ENCODE data around the gene ASIC1. TPM values are rescaled to one million over a fixed set of nuclear protein-coding genes. Genes with fewer than 3 reads are reported as not detected.

Gene ASIC1
- total RNA-seq, 2 experiments from 2014 or later, result 1.5 to 2.8 TPM

DNA sequence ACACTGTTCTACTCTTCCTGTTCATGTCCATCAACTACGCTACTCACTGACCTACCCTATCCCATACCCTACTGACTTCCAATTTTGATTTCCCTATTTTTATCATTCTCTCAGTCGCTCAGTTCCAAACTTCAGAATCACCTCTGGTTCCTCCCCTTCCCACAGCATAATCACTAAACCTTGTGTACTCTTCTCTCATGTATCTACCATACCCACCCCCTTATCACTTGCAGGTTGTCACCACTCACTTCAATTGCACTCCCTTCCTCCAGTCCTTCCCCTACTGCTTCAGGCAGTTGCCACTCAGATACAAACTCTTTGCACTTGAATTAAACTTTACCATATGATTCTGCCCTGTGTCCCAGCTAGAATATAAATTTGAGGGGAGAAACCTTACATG, 38.4 kb upstream of the ASIC1 start:
- H3K27me3 ChIP-seq (ENCODE audit: control insufficient read depth in 1 of 2, insufficient read depth in 2 of 2, low read length in 2 of 2), result no peaks in the 10 kb centered on the region
- H3K4me1 Mint-ChIP-seq (ENCODE audit: low read depth), result peaks cover 2% of the 10 kb centered on the region
- H3K27me3 Mint-ChIP-seq, result no peaks in the 10 kb centered on the region
- ChIA-PET POLR2A (no interaction called here), CTCF (no interaction called here)
- H3K4me3 ChIP-seq (ENCODE audit: low read length), result no peak overlapping the region
- TF ChIP-seq CTCF (IDR thresholded peaks at IDR 0.05), result no peak
- no peaks in the 10 kb centered on the region for H3K9me3 Mint-ChIP-seq
- peaks cover 10% of the 10 kb centered on the region for H3K36me3 Mint-ChIP-seq (ENCODE audit: low read depth)
- ATAC-seq (ENCODE audit: poor library complexity), result no peak
- intact Hi-C loops (cut with DNase I, micrococcal nuclease), result no loop called here
- H3K36me3 ChIP-seq (ENCODE audit: insufficient read depth, low read length), result no peaks in the 10 kb centered on the region
- H3K9me3 ChIP-seq (ENCODE audit: control insufficient read depth in 1 of 2, insufficient read depth in 1 of 2, low read length in 2 of 2), result no peaks in the 10 kb centered on the region
- H3K27ac Mint-ChIP-seq, result no peak overlapping the region
- no peak overlapping the region for H3K4me3 Mint-ChIP-seq
- DNase-seq, result no peak
- no peak overlapping the region for H3K27ac ChIP-seq (ENCODE audit: low read depth in 1 of 2, low read length in 2 of 2)
- peaks cover 4% of the 10 kb centered on the region for H3K4me1 ChIP-seq (ENCODE audit: insufficient read depth, low read length)

- POLR2A ChIA-PET, result no interaction called here
- peaks cover 5% of the 10 kb centered on the region for H3K4me1 Mint-ChIP-seq (ENCODE audit: low read depth)
- intact Hi-C loops (cut with DNase I, micrococcal nuclease), result no loop called here
- no peak overlapping the region for H3K4me3 Mint-ChIP-seq
- no peak for ATAC-seq (ENCODE audit: poor library complexity)
- no peak overlapping the region for H3K27ac Mint-ChIP-seq
- H3K9me3 Mint-ChIP-seq, result no peaks in the 10 kb centered on the region
- CTCF ChIA-PET, result no interaction called here
- H3K27ac ChIP-seq (ENCODE audit: low read depth in 1 of 2, low read length in 2 of 2), result no peak overlapping the region
- H3K27me3 Mint-ChIP-seq, result no peaks in the 10 kb centered on the region
- no peak for DNase-seq
- H3K36me3 ChIP-seq (ENCODE audit: insufficient read depth, low read length), result no peaks in the 10 kb centered on the region
- H3K36me3 Mint-ChIP-seq (ENCODE audit: low read depth), result peaks cover 5% of the 10 kb centered on the region
- no peak overlapping the region for H3K4me3 ChIP-seq (ENCODE audit: low read length)
- no peaks in the 10 kb centered on the region for H3K27me3 ChIP-seq (ENCODE audit: control insufficient read depth in 1 of 2, insufficient read depth in 2 of 2, low read length in 2 of 2)
- H3K4me1 ChIP-seq (ENCODE audit: insufficient read depth, low read length), result peaks cover 6% of the 10 kb centered on the region
- TF ChIP-seq CTCF (IDR thresholded peaks at IDR 0.05), result no peak
- H3K9me3 ChIP-seq (ENCODE audit: control insufficient read depth in 1 of 2, insufficient read depth in 1 of 2, low read length in 2 of 2), result no peaks in the 10 kb centered on the region
These were observed 37.9 kb upstream of the ASIC1 start for GRCh38 chr12:50019524-50019923.

DNA sequence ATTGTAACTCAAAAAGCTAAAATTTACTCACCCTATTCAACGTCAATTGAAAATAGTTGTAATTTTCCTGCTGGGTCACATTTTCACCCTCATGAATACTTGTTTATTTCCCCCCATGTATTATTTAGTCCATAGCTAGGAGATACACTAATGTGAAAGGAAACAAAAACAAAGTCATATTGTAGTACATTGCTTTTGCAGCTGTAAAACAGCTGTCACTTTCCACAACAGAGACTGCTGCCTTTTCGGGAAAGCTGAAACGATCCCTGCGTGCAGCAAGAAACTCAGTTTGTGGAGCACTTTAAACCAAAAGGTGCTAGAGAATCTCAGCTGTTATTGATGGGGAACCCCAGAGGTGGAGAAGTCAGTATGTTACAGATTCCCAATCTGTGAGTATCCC, 36.4 kb upstream of the ASIC1 start:
- Mint-ChIP-seq H3K27me3 (no peaks in the 10 kb centered on the region), H3K27ac (no peak overlapping the region), H3K9me3 (no peaks in the 10 kb centered on the region), H3K4me1 (ENCODE audit: low read depth) (peaks cover 15% of the 10 kb centered on the region), H3K36me3 (ENCODE audit: low read depth) (peaks cover 9% of the 10 kb centered on the region), H3K4me3 (no peak overlapping the region)
- ATAC-seq (ENCODE audit: poor library complexity), result no peak
- DNase-seq, result no peak
- TF ChIP-seq CTCF (IDR thresholded peaks at IDR 0.05), result no peak
- no peak overlapping the region for H3K27ac ChIP-seq (ENCODE audit: low read depth in 1 of 2, low read length in 2 of 2)
- ChIA-PET CTCF (interaction anchor here (1.0 kb wide), 1 partner anchor 54 kb away, joined by 3 read pairs; no protein-coding TSS in a partner anchor), POLR2A (no interaction called here)
- H3K36me3 ChIP-seq (ENCODE audit: insufficient read depth, low read length), result no peaks in the 10 kb centered on the region
- no peaks in the 10 kb centered on the region for H3K9me3 ChIP-seq (ENCODE audit: control insufficient read depth in 1 of 2, insufficient read depth in 1 of 2, low read length in 2 of 2)
- H3K27me3 ChIP-seq (ENCODE audit: control insufficient read depth in 1 of 2, insufficient read depth in 2 of 2, low read length in 2 of 2), result no peaks in the 10 kb centered on the region
- intact Hi-C loops (cut with DNase I, micrococcal nuclease), result loop anchor here in 1 of 2 experiments (10.0 kb wide), 2 partner anchors 176 to 264 kb away; partner anchors contain the start of genes BCDIN3D and LIMA1
- no peak overlapping the region for H3K4me3 ChIP-seq (ENCODE audit: low read length)
- H3K4me1 ChIP-seq (ENCODE audit: insufficient read depth, low read length), result peaks cover 18% of the 10 kb centered on the region
